Testis (tissue), 3 donors: ENCODE results near the gene CHCHD6. TPM values are rescaled to one million over a fixed set of nuclear protein-coding genes. Genes with fewer than 3 reads are reported as not detected.
A peak's percentile ranks its signal among the peaks of the same experiment; 100 is the strongest.

Source experiments
- DNase-seq: peaks from one replicate; pipeline ENCODE4 v3.0.0-alpha.2; 2019
- H3K27ac ChIP-seq, 2 donors: fragments of 200-600 bp; sonication (generic); one replicate each; pipeline ENCODE4 v1.5.1; 2019
- H3K27me3 ChIP-seq: fragments of 200-600 bp; sonication (generic); one replicate; pipeline ENCODE4 v1.5.1; 2019
- H3K36me3 ChIP-seq: fragments of 200-600 bp; sonication (generic); one replicate; pipeline ENCODE4 v1.5.1; 2017; ENCODE audit warnings: low read depth; ENCODE audit errors: missing control alignments
- H3K4me1 ChIP-seq: fragments of 200-600 bp; sonication (generic); one replicate; pipeline ENCODE4 v1.5.1; 2019
- H3K4me3 ChIP-seq, 2 donors: fragments of 200-600 bp; sonication (generic); one replicate each; pipeline ENCODE4 v1.5.1; 2017 to 2019
- H3K9me3 ChIP-seq: fragments of 200-600 bp; sonication (generic); one replicate; pipeline ENCODE4 v1.5.1; 2017
- CTCF ChIP-seq, 3 experiments: fragments of 450-650 bp in 2 of 3; fragments of 200-600 bp in 1 of 3; sonication (generic) in 1 of 3; IDR thresholded peaks; one replicate each; pipeline ENCODE4 v1.5.1; 2016 to 2019; ENCODE audit warnings: antibody characterized with exemption in 3 of 3, mild to moderate bottlenecking in 2 of 3, moderate library complexity in 1 of 3
- POLR2A ChIP-seq: fragments of 450-650 bp; IDR thresholded peaks from one replicate; pipeline ENCODE4 v1.6.1; 2017; ENCODE audit warnings: antibody characterized with exemption, mild to moderate bottlenecking, moderate library complexity
- WGBS, 2 donors: methylation state at CpG; one replicate each; pipeline ENCODE4 v1.1.5; 2018; 5-methylcytosine and 5-hydroxymethylcytosine counted together
- intact Hi-C: fragments of 100-400 bp; cut with DNase I; formaldehyde crosslinking; loops from one replicate; pipeline ENCODE4 v1.15.1; 2023; ENCODE audit warnings: low total_unique reads
- polyA plus RNA-seq: library from polyadenylated mRNA; stranded (reverse); fragments of 350-450 nt; fragmentation: Illumina TruSeq; extraction: RNeasy Lipid Tissue Mini Kit (QIAGEN cat#74804); gene quantifications from one replicate; pipeline ENCODE4 v1.2.3, GENCODE V29; 2014; ENCODE audit warnings: low read depth, low replicate concordance; ENCODE audit not compliant: insufficient read depth
- total RNA-seq, 2 donors: library from RNA; depleted of rRNA; stranded (reverse); fragments of >200 nt; gene quantifications; one replicate each; pipeline ENCODE4 v1.2.3, GENCODE V29; 2016

The CHCHD6 gene
- total and polyA plus RNA-seq, 3 donors from 2014 or later = 47.6 to 84.6 (median 49.9) TPM

- intact Hi-C loops = no loop called here
- WGBS, 2 donors = 55 to 68% methylated on average over 5 of the region's 5 CpGs
- peaks cover 17% of the 10 kb centered on the region for H3K4me1 ChIP-seq
- peak overlapping the region in 1 of 2 donors; percentile 86 for H3K27ac ChIP-seq
- no peak for DNase-seq
- no peaks in the 10 kb centered on the region for H3K9me3 ChIP-seq
- H3K27me3 ChIP-seq = no peaks in the 10 kb centered on the region
- no peaks in the 10 kb centered on the region for H3K36me3 ChIP-seq
- TF ChIP-seq CTCF (IDR thresholded peaks at IDR 0.05) (no peak), POLR2A (no peak)
- no peak overlapping the region for H3K4me3 ChIP-seq
Measured at GRCh38 chr3:126970921-126971320, 266.9 kb downstream of the CHCHD6 start.

- no peaks in the 10 kb centered on the region for H3K27me3 ChIP-seq
- peaks cover 17% of the 10 kb centered on the region for H3K4me1 ChIP-seq
- peak; percentile 88 for DNase-seq
- no peak overlapping the region for H3K4me3 ChIP-seq
- TF ChIP-seq CTCF (IDR thresholded peaks at IDR 0.05) = no peak
- no peaks in the 10 kb centered on the region for H3K9me3 ChIP-seq
- peak overlapping the region; percentile 57 to 86 for H3K27ac ChIP-seq
- H3K36me3 ChIP-seq = no peaks in the 10 kb centered on the region
- intact Hi-C loops = no loop called here
- 25 to 47% methylated on average over 5 to 13 of the region's 13 CpGs for WGBS, 2 donors
Measured at GRCh38 chr3:126971891-126972351, 267.9 kb downstream of the CHCHD6 start.

GRCh38 chr3:126972866-126973265, 268.8 kb downstream of the CHCHD6 start:
- Histone ChIP-seq H3K9me3 (no peaks in the 10 kb centered on the region), H3K4me1 (peaks cover 17% of the 10 kb centered on the region), H3K36me3 (no peaks in the 10 kb centered on the region), H3K27me3 (no peaks in the 10 kb centered on the region), H3K27ac (no peak overlapping the region), H3K4me3 (no peak overlapping the region)
- TF ChIP-seq CTCF (IDR thresholded peaks at IDR 0.05) = no peak
- intact Hi-C loops = no loop called here
- DNase-seq = no peak
- 81 to 88% methylated on average over 4 to 5 of the region's 5 CpGs for WGBS, 2 donors

GRCh38 chr3:126973814-126974213, 269.8 kb downstream of the CHCHD6 start:
- intact Hi-C loops = no loop called here
- 89 to 100% methylated on average over 1 of the region's 1 CpG for WGBS, 2 donors
- no peaks in the 10 kb centered on the region for H3K9me3 ChIP-seq
- no peaks in the 10 kb centered on the region for H3K27me3 ChIP-seq
- no peak overlapping the region for H3K27ac ChIP-seq
- H3K4me1 ChIP-seq = peaks cover 17% of the 10 kb centered on the region
- no peaks in the 10 kb centered on the region for H3K36me3 ChIP-seq
- H3K4me3 ChIP-seq = no peak overlapping the region
- DNase-seq = no peak
- TF ChIP-seq POLR2A (no peak), CTCF (IDR thresholded peaks at IDR 0.05) (no peak)

GRCh38 chr3:126974756-126975155, 270.7 kb downstream of the CHCHD6 start:
- intact Hi-C loops = no loop called here
- H3K27me3 ChIP-seq = no peaks in the 10 kb centered on the region
- H3K36me3 ChIP-seq = no peaks in the 10 kb centered on the region
- DNase-seq = no peak
- H3K9me3 ChIP-seq = no peaks in the 10 kb centered on the region
- 83 to 85% methylated on average over 3 of the region's 3 CpGs for WGBS, 2 donors
- H3K4me3 ChIP-seq = no peak overlapping the region
- no peak overlapping the region for H3K27ac ChIP-seq
- TF ChIP-seq CTCF (IDR thresholded peaks at IDR 0.05) (no peak), POLR2A (no peak)
- peaks cover 17% of the 10 kb centered on the region for H3K4me1 ChIP-seq
